Activated CD4-positive, CD25-positive, alpha-beta regulatory T cell treated with anti-CD3 and anti-CD28 coated beads, Interleukin-2, amount 50 U/mL, for 24 hours (primary cell): ENCODE data around the gene HDAC10.
A peak's percentile ranks its signal among the peaks of the same experiment; 100 is the strongest.

Experiments used
- ATAC-seq, 2 donors: fragments of 150-1000 bp; cut with Tn5 transposase; one replicate each; pipeline ENCODE4 v1.10.0; 2021; ENCODE audit warnings: mild to moderate bottlenecking in 1 of 2, moderate library complexity in 1 of 2

HDAC10 gene, protein sequence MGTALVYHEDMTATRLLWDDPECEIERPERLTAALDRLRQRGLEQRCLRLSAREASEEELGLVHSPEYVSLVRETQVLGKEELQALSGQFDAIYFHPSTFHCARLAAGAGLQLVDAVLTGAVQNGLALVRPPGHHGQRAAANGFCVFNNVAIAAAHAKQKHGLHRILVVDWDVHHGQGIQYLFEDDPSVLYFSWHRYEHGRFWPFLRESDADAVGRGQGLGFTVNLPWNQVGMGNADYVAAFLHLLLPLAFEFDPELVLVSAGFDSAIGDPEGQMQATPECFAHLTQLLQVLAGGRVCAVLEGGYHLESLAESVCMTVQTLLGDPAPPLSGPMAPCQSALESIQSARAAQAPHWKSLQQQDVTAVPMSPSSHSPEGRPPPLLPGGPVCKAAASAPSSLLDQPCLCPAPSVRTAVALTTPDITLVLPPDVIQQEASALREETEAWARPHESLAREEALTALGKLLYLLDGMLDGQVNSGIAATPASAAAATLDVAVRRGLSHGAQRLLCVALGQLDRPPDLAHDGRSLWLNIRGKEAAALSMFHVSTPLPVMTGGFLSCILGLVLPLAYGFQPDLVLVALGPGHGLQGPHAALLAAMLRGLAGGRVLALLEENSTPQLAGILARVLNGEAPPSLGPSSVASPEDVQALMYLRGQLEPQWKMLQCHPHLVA

GRCh38 chr22:50250555-50251476, at the start of gene HDAC10:
Gene HDAC10, minus strand, starts transcription at chr22:50251265. Its CDS starts 233 bp downstream, at chr22:50251032.
- peak; percentile 83 to 88 for ATAC-seq

- no peak for ATAC-seq
Observed at GRCh38 chr22:50300620-50301257, 49.7 kb upstream of the HDAC10 start.

- no peak for ATAC-seq
Observed at GRCh38 chr22:50299785-50300619, 48.9 kb upstream of the HDAC10 start.

GRCh38 chr22:50298937-50299784, 48.1 kb upstream of the HDAC10 start:
- no peak for ATAC-seq

DNA sequence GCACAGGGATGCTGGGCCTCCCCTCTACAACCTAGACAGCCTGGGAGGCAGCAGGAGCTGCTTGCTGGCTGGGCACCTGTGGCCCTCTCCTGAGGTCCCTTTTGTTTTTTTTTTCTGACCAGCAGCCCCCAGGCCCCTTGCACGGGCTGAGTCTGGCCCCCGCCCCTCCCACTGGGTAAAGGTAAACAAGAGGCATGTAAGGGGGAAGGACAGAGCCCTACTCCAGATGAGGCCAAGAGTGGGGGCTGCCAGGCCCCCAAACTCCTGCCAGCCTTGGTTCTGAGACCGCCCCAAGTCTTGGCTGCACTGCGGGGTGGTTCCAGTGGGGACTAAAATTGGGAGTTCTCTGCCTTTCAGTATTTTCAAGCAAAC, 47.2 kb upstream of the HDAC10 start:
- no peak for ATAC-seq

GRCh38 chr22:50297510-50298265, 46.6 kb upstream of the HDAC10 start:
- ATAC-seq, result no peak

DNA sequence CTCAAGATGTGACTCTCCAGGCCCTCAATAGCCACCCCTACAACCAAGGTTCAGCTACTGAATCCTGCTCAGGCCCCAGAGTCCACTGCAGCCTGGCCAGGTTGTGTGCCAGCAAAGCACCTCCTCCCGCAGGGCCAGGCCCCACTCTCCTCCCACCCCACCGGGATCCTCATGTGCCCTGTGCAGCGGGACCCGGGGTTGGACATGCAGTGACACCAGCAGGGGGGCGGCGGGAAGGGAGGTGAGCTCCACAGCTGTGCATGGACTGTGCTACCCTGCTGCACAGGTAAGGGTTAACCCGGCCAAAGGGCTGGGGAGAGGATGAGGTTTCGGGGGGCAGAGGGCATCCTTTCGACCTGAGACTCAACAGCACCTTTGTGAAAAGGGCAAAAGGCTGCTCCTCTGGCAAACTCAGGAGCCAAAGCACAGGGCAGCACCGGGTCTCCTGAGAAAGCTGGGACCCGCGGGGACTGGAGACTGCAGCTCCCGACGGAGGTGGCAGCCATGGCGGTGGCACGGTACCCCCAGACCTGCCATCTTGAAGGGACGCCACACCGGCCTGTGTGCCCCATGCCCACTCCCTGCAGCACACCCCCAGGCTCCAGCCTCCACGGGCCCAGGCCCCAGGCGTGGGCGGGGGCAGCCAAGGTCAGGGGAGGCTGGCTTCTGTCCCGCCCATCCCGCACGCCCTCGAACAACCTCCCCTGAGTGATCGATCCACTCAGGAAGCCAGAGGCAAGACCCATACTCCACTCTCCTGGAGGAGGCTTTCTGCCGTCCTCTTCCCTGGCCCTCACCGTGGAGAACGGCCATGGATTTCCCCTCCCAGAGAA, 45.8 kb upstream of the HDAC10 start:
- no peak for ATAC-seq

DNA sequence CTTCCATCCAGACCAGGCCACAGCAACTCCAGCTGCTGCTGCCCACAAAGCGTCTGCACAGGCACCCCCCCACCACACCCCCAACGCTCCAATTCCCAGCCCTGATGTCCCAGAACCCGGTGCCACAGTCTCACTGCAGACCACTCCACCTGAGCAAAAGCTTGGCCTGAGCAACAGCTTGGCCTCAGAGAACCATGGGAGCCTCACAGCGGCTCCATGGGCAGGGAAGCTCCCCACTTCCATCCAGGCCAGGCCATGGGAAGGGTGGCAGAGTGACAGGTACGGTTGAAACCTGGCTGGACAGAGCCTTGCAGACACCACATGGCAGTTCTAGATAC, 43.2 kb upstream of the HDAC10 start:
- no peak for ATAC-seq

DNA sequence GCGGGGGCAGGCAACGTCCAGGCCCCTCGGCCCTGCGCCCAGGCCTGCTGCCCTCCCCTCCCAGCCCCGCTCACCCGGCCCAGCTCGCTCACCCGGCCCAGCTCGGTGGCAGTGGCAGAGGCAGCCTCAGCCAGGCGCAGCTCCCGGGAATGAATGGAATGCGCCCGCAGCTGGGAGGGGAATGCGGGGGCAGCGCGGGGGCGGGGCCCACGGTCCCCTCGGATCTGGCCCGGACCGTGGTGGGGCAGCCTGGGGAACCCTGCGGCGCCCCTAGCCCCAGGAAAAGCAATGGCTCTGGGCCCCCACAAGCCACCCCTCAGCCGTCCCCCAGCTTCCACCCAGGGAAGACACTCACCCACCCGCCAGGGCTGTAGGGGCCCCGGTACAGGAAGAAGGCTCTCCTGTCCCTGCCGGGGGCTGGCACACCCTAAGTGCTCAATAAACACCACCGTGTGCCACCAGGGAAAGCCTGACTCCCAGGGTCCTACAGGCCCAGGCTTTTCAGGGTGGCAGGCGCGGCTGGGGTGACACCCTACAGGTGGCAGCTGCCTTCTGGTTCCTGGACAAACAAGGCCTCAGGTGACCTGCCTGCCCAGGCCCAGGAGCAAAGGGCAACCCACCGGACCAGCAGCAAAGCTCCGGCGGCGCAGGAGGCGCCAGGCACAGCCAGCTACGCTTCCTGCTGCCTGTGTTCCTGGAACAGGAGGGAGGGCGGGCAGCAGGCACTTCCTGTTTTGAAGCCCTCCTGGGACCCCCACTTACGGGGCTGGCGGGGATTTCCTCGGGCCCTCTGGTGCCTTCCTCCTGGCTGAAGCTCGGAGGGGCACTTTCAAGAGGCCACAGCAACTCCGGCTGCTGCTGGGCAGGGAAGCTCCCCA, 42.6 kb upstream of the HDAC10 start:
- ATAC-seq, result peak in 1 of 2 donors; percentile 30

DNA sequence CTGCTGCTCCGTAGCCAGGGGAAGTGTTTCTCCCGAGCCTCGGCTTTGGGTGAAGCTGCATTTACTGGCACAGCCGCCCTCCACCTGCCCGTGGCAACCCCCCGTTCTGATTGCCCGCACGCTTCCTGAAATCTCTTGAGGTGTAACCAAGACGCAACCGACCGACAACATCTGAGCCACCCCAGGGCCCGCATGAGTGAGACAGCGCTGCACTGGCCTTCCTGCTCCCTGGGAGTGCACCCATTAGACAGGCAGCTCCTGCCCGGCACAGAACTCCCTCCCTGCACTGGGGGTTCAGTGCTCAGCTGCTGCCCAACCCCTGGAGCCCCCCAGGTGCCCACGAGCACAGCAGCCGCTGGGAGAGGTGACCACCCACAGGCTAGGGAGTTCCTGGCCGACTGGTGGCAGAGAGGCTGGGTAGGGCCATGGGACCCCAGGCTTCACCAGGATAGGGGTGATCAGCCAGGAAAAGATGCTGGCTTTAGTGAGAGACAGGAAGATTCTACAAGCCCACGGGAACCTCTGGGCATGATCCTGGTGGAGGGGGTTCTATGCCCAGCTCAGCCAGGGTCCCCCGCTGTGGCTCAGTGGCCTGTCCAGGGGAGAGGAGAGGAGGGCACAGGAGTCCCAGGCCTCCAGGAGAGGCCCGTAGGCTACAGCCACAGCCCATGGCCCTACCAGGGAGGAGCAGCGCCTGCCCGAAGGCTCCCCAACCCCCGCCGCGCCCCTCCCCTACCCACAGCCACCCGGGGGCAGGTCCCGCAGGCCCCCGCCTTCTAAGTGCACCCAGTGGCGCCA, 41.8 kb upstream of the HDAC10 start:
- ATAC-seq, result no peak

- ATAC-seq, result no peak
Observed at GRCh38 chr22:50289942-50290630, 39.0 kb upstream of the HDAC10 start.

- ATAC-seq, result no peak
Observed at GRCh38 chr22:50289151-50289941, 38.3 kb upstream of the HDAC10 start.

- no peak for ATAC-seq
Observed at GRCh38 chr22:50287731-50288130, 36.7 kb upstream of the HDAC10 start.

DNA sequence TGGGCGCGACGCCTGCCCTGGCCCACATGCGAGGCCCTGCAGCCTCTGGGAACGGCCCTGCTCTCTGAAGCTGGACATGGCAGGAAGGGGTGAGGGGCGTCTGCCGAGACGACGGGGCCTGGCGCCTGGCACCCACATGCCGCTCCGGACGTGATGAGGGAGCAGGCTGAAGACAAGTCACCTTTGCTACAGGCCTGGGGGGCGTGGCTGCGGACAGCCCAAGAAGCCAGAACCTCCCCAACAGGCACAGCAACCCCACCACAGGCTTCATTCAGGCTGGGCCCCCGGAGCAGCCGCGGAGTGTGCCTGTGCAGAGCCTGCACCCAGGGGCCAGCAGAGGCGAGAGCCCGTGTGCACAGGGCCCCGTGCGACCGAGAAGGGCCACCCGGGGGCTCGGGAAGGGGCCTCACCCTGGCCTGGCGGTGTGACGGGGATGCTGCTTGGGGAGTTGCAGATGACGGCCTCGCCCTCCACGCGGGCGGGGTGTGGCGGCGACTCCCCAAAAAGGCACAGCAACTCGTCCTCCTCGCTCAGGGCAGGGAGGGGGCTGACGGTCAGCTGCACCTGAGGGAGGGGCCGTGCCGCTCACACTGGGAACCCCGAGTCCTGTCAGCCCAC, 35.7 kb upstream of the HDAC10 start:
- ATAC-seq, result no peak

GRCh38 chr22:50286275-50286674, 35.2 kb upstream of the HDAC10 start:
- ATAC-seq, result no peak
